ENCODE measurements around the gene AMELY.
A peak's percentile ranks its signal among the peaks of the same experiment; 100 is the strongest.
"Not testable (repeated sequence)": the region's sequence is repeated elsewhere in the genome, so short reads cannot be mapped to it uniquely, and the experiment has no call there.

Gene AMELY, protein sequence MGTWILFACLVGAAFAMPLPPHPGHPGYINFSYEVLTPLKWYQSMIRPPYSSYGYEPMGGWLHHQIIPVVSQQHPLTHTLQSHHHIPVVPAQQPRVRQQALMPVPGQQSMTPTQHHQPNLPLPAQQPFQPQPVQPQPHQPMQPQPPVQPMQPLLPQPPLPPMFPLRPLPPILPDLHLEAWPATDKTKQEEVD

GRCh38 chrY:6911253-6911881 is at the start of gene AMELY:
Gene AMELY (minus strand): TSS chrY:6911752. CDS start chrY:6872608, 39,144 bp downstream.
- no peak for DNase-seq

- no peak for DNase-seq
These were observed 38.4 kb upstream of the AMELY start for GRCh38 chrY:6949947-6950346.

GRCh38 chrY:6948378-6948777 is 36.8 kb upstream of the AMELY start:
- DNase-seq: no peak

DNA sequence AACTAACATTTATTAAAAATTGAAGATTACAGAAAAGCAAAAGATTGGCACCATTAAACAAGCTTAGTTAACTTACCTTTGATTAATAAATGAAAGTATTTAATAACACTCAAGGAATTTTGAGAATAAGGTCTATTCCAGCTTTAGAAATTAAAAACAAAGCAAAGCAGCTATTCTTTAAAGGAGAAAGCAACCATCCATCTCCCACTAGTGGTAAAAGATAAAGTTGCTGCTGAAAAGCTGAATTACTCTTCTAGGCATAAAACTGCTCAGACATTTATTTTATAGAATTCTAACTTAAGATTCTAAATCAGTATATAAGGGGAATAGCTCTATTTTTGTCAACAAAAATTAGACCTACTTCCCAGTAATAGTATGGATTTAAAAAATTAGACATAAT is 36.1 kb upstream of the AMELY start:
- no peak for DNase-seq

DNA sequence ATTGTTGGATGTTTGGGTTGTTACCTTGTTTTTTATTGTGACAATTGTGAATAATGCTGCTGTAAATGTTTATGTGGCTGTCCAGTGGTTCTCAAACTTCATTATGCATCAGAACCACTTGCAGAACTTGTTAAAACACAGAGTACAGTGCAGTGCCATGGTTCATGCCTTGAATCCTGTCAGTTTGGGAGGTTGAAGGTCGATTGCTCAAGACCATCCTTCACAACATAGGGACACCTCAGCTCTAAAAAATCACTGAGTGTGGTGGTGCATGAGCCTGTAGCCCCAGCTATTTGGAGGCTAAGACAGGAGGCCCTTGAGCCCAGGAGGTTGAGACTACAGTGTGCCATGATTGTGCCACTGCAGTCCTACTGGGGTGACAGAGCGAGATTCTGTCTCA is 23.9 kb upstream of the AMELY start:
- no peak for DNase-seq

DNA sequence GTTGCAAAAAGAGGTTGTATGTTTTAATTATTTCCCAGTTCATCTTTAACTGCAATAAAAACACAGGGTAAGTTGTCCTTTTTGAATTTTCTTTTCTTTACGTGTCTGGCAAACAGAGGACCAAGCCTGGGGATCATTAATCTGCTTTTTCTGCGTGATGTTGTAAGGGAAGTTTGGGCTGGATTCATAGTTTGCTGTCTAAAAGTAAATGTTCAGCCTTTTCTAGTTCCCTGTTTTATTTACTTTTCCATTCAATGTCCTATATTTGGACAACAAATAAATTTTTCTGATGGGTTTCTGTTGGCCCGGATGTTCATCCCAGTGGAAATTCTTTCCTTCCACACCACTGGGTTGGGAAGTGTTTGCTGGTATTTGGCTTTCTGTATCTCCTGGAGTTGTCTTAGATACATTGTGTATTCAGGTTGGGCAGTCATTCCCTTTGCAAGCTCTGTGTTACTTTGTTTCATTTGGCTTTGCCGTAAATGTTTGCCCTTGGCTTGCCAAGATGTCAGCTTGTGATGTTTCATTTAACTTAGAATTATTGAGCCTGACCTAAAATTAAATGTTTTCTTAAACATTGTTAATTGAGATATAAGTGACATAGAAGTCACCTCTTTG is 20.3 kb upstream of the AMELY start:
- DNase-seq: no peak

GRCh38 chrY:6929237-6929636 is 17.7 kb upstream of the AMELY start:
- no peak for DNase-seq

DNA sequence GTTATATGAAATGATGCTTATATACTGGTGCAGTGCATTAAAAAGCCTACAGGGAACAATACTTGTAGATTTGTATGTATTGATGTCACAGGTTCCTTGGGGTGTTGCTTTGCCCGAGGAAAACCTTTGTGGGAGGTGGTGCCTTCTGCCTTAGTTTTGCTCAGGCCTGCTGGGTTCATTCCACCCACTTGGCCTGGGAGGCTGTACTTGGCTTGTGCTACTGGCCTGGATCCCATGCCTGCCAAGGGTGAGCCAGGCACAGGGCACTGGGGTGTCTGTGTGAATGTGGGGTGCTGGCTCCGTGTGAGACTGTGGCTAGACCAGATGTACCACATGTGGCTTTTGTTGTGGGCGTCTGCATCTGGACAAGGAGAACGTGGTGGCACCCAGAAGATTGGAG is 16.7 kb upstream of the AMELY start:
- no peak for DNase-seq

GRCh38 chrY:6921061-6921460 is 9.5 kb upstream of the AMELY start:
- DNase-seq: no peak

DNA sequence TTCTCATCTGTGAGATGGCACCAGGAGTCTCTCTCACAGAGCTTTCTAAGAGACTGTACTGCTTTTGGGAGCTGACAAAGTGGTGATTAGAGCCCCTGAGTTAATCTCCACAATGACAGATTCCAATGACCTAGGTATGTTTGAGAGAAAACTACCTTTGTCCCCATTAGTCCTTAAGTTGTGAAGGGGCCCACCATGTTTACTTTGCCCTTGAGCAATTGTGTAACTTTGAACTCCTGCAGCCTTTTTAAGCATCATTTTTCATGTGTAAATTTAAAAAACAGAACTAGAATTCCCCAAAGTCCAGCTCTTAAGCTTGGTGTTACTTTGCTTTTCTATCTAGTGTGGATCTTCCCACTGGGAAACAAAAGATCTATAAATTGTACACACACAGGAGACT is 1.8 kb upstream of the AMELY start:
- no peak for DNase-seq

- DNase-seq: peak; percentile 49
These were observed 940 bp downstream of the AMELY start, which contains the start of gene TBL1Y for GRCh38 chrY:6910372-6911252. Gene TBL1Y (plus strand): TSS chrY:6910697. CDS start chrY:7025085, 114,388 bp downstream.

- peak; percentile 38 for DNase-seq
These were observed 1.7 kb downstream of the AMELY start for GRCh38 chrY:6909856-6910255.

DNA sequence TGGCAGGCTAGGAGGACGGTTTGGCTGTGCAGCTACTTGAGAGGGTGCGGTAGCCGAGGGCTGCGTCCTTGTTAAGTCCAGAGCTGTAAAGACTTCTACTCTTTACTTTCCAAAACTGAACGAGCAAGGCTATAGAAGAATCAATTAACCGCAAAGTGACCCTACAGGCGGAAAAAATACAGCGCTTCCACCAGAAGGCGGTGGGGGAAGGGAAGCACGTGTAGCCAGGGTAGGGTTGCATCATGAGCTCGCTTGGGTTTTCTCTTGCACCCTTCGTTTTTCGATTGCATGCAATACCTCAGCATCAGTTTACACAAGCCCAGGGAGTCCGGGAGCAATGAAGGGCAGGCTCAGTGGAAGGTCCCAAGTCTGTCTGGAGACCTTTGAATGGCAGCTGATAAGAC is 2.4 kb downstream of the AMELY start:
- DNase-seq: no peak

DNA sequence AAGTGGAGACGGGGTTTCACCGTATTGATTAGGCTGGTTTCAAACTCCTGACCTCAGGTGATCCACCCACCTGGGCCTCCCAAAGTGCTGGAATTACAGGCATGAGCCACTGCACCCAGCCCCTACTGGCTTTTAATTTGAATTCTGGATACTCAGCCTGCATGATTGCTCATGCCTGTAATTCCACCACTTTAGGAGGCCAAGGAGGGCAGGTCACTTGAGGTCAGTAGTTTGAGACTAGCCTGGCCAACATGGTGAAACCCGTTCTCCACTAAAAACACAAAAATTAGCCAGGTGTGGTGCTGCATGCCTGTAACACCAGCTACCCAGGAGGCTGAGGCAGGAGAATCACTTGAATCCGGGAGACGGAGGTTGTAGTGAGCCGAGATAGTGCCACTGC is 3.5 kb downstream of the AMELY start:
- DNase-seq: not testable (repeated sequence)

- no peak for DNase-seq
These were observed 4.0 kb downstream of the AMELY start for GRCh38 chrY:6907591-6907990.

DNA sequence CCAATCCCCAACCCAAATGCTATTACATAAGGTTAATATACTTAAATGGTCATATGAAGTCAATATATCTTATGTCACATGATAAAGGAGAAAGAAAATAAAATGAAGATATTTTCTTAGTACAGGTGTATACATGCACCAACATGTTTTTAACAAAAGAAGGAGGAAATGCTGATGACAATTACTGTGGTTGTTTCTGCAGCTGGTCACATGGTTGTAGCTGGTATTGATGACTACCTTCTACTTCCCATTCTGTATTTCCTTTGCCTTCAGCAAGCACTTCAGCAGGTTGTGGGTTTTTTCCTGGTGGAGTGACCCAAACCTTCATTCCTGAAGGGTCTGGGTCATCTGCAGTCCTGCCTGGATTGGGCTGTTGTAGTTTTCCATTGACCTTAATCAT is 9.4 kb downstream of the AMELY start:
- not testable (repeated sequence) for DNase-seq

DNA sequence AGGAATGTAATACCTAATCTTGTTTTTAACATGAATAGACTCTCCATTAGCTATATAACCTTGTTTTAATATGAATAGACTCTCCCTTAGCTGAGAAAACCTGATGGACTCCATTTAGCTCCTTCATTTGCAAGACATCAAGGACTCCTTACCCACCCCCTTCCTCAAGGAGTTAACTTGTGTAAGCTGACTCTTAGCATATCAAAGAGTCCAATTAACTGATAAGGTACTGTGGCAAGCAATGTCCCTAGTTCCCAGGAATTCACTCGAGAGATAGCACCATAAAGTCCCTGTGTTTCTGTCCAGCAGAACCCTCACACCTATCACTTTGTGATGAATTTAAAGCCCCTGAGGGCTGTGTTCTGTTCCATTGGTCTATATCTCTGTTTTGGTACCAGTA is 16.3 kb downstream of the AMELY start:
- DNase-seq: no peak

- no peak for DNase-seq
These were observed 17.1 kb downstream of the AMELY start for GRCh38 chrY:6894496-6894895.

DNA sequence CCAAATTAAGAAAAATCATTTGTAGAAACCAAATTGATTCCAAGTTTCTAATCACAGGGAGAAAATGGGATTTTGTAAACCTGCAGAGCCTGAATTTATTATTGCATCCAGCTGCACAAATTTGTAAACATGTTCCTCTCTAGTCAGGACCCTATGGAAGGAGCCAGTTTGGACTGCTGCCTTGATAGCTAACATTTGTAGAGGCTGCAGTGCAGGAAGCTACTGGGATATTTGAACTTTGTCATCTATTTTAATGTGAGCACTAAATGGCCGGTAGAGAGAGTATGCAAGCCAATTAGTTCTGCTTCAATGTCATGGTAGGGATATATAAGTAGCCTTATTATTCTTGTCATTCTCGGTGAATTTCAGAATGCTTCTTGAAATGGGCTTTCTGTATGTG is 62.2 kb downstream of the AMELY start:
- no peak for DNase-seq

- DNase-seq: not testable (repeated sequence)
These were observed 68.9 kb downstream of the AMELY start for GRCh38 chrY:6842650-6843049.
